Measurements from ENCODE around the gene REXO1. TPM values are rescaled to one million over a fixed set of nuclear protein-coding genes. Genes with fewer than 3 reads are reported as not detected.

The REXO1 gene
- total and polyA plus RNA-seq, 9 of the 15 experiments (the other 6 are each of a cell fraction or from before 2014, with no cell fraction given): 0.04 to 63.3 (median 15.8) TPM

- Histone ChIP-seq H3K27ac (ENCODE audit: extremely low read depth, low read depth, low read length) (peak overlapping the region; percentile 99), H2AFZ (ENCODE audit: low read depth, low read length) (peak overlapping the region; percentile 92), H3K79me2 (ENCODE audit: control insufficient read depth, insufficient read depth, low read length) (peaks cover 50% of the 10 kb centered on the region), H3K9me3 (replicated peaks; ENCODE audit: control insufficient read depth, insufficient read depth, low read depth, low read length) (no peaks in the 10 kb centered on the region), H3K9ac (ENCODE audit: insufficient read depth in 1 of 2, low read depth in 2 of 2, low read length in 2 of 2) (peak overlapping the region; percentile 94 to 97), H3K36me3 (ENCODE audit: control insufficient read depth, insufficient read depth, low read length) (no peaks in the 10 kb centered on the region; the same call in 2 of the 3 replicates), H3K4me3 (peak overlapping the region; percentile 75), H3K9me1 (ENCODE audit: control insufficient read depth, insufficient read depth, low read length) (peaks cover 5% of the 10 kb centered on the region), H3K4me2 (ENCODE audit: insufficient read depth, low read length) (peak overlapping the region; percentile 83), H3K27me3 (ENCODE audit: control insufficient read depth in 2 of 2, insufficient read depth in 2 of 2, low read length in 2 of 2) (no peaks in the 10 kb centered on the region), H3K4me1 (replicated peaks in 1 of 2; ENCODE audit: control insufficient read depth in 2 of 2, insufficient read depth in 2 of 2, low read length in 2 of 2) (peaks cover 33 to 73% of the 10 kb centered on the region in 2 experiments), H4K20me1 (replicated peaks; ENCODE audit: control insufficient read depth, insufficient read depth, low read length) (peaks cover 17% of the 10 kb centered on the region)
- ATAC-seq (peak; percentile 84), FAIRE-seq (no peak), DNase-seq (ENCODE audit: extremely low read depth in 1 of 4, low spot score in 3 of 4) (peak; percentile 79 to 91 (median 80))
- ChIA-PET CTCF (ENCODE audit: low intra/inter-chr PET ratio) (no interaction called here), POLR2A (interaction anchor here (0.5 to 3.5 kb wide), 9 partner anchors 8 to 333 kb away, joined by 3 to 24 read pairs (median 3); partner anchors contain the start of gene ABHD17A)
- intact Hi-C loops (cut with micrococcal nuclease): no loop called here
- WGBS (ENCODE audit: insufficient coverage, low coverage, missing lambda C conversion rate): 5% methylated on average over 42 of the region's 52 CpGs
- in situ Hi-C loops (cut with MboI): no loop called here
- BruUV-seq (replicated peaks): TSS peak; percentile 92
- TF ChIP-seq KLF1 (tag; IDR thresholded peaks at IDR 0.05): peak; percentile 65
- peak in 1 of 2 experiments; percentile 46; a peak in 3 of 4 replicates for TF ChIP-seq KDM1A (IDR thresholded peaks at IDR 0.05)
- no peak for TF ChIP-seq ZNF551 (CRISPR knock-in tag; IDR thresholded peaks at IDR 0.05)
- peak; percentile 55; the same call in 1 of the 2 replicates for TF ChIP-seq PATZ1 (CRISPR knock-in tag; IDR thresholded peaks at IDR 0.05; ENCODE audit: borderline replicate concordance)
- peak; percentile 6 for TF ChIP-seq CXXC5 (CRISPR knock-in tag; IDR thresholded peaks at IDR 0.05)
- TF ChIP-seq, protein P1, sequence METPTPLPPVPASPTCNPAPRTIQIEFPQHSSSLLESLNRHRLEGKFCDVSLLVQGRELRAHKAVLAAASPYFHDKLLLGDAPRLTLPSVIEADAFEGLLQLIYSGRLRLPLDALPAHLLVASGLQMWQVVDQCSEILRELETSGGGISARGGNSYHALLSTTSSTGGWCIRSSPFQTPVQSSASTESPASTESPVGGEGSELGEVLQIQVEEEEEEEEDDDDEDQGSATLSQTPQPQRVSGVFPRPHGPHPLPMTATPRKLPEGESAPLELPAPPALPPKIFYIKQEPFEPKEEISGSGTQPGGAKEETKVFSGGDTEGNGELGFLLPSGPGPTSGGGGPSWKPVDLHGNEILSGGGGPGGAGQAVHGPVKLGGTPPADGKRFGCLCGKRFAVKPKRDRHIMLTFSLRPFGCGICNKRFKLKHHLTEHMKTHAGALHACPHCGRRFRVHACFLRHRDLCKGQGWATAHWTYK (CRISPR knock-in tag; IDR thresholded peaks at IDR 0.05): no peak
- TF ChIP-seq ESRRB (CRISPR knock-in tag; IDR thresholded peaks at IDR 0.05; ENCODE audit: borderline replicate concordance): no peak
- no peak for TF ChIP-seq MCM7 (IDR thresholded peaks at IDR 0.05)
- TF ChIP-seq KDM4B (IDR thresholded peaks at IDR 0.05; ENCODE audit: borderline replicate concordance in 2 of 2, low read depth in 1 of 2): peak in 1 of 2 experiments; percentile 38; a peak in 1 of 4 replicates
- TF ChIP-seq XRCC5 (IDR thresholded peaks at IDR 0.05; ENCODE audit: low read depth, low read length): 0 out of 2 replicates have a peak, but pooled peaks have one; percentile 66
- peak; percentile 38; the same call in 1 of the 2 replicates for TF ChIP-seq ESRRA (IDR thresholded peaks at IDR 0.05; ENCODE audit: borderline replicate concordance, low read depth)
- TF ChIP-seq HNRNPLL (IDR thresholded peaks at IDR 0.05; ENCODE audit: low read depth, low read length, poor library complexity, severe bottlenecking): peak; percentile 67
- no peak for TF ChIP-seq ZNF740 (CRISPR knock-in tag; IDR thresholded peaks at IDR 0.05)
- TF ChIP-seq ZNF740 (tag; IDR thresholded peaks at IDR 0.05): no peak; a peak in 1 of 4 replicates
- no peak for TF ChIP-seq ATF1 (CRISPR knock-in tag; IDR thresholded peaks at IDR 0.05)
- TF ChIP-seq ATF1 (tag; IDR thresholded peaks at IDR 0.05): peak; percentile 26; the same call in 1 of the 2 replicates
- no peak for TF ChIP-seq U2AF2 (optimal IDR thresholded peaks at IDR 0.05; ENCODE audit: low read depth, low read length)
- no peak for TF ChIP-seq HEY1 (CRISPR knock-in tag; IDR thresholded peaks at IDR 0.05; ENCODE audit: borderline replicate concordance)
- no peak for TF ChIP-seq SIN3B (IDR thresholded peaks at IDR 0.05; ENCODE audit: low read depth)
These were observed 16.3 kb upstream of the REXO1 start for GRCh38 chr19:1864480-1865171.

All from K562 (cell line).